Suppressor macrophage treated with lipopolysaccharide for 1 hour (primary cell): Measurements from ENCODE around the gene HASPIN.
"Not testable (repeated sequence)": the region's sequence is repeated elsewhere in the genome, so short reads cannot be mapped to it uniquely, and the experiment has no call there.

ENCODE experiments used
- DNase-seq, 3 donors: peaks; one replicate each; pipeline ENCODE4 v3.0.0-alpha.2; 2020 to 2022

HASPIN gene

GRCh38 chr17:3697103-3697476 is 26.6 kb upstream of the HASPIN start:
- DNase-seq, result no peak

- DNase-seq, result no peak
These were observed 25.6 kb upstream of the HASPIN start for GRCh38 chr17:3698139-3698538.

- DNase-seq, result no peak
These were observed 23.8 kb upstream of the HASPIN start for GRCh38 chr17:3699951-3700350.

- DNase-seq, result not testable (repeated sequence)
These were observed 21.6 kb upstream of the HASPIN start for GRCh38 chr17:3702041-3702539.

GRCh38 chr17:3704931-3705717 is 18.6 kb upstream of the HASPIN start:
- DNase-seq, result no peak

GRCh38 chr17:3705718-3705984 is 18.1 kb upstream of the HASPIN start:
- DNase-seq, result not testable (repeated sequence)

GRCh38 chr17:3708366-3708765 is 15.3 kb upstream of the HASPIN start:
- peak in 1 of 3 donors; percentile 39 for DNase-seq

- peak; percentile 87 to 94 (median 91) for DNase-seq
These were observed 12.7 kb upstream of the HASPIN start for GRCh38 chr17:3710951-3711383.

- no peak for DNase-seq
These were observed 10.8 kb upstream of the HASPIN start for GRCh38 chr17:3712811-3713463.

GRCh38 chr17:3715296-3715695 is 8.4 kb upstream of the HASPIN start:
- DNase-seq, result no peak

GRCh38 chr17:3718201-3718600 is 5.5 kb upstream of the HASPIN start:
- DNase-seq, result peak; percentile 42 to 47 (median 44)

GRCh38 chr17:3719265-3719664 is 4.4 kb upstream of the HASPIN start:
- no peak for DNase-seq

GRCh38 chr17:3722716-3723115 is 987 bp upstream of the HASPIN start:
- DNase-seq, result no peak

GRCh38 chr17:3723188-3723555 is 531 bp upstream of the HASPIN start:
- DNase-seq, result no peak

GRCh38 chr17:3724378-3725077 is 825 bp downstream of the HASPIN start:
- DNase-seq, result no peak

GRCh38 chr17:3727041-3727440 is 3.3 kb downstream of the HASPIN start:
- no peak for DNase-seq

GRCh38 chr17:3728099-3728498 is 4.4 kb downstream of the HASPIN start:
- DNase-seq, result not testable (repeated sequence)

- DNase-seq, result no peak
These were observed 6.2 kb downstream of the HASPIN start for GRCh38 chr17:3729881-3730280.

GRCh38 chr17:3730881-3731429 is 7.3 kb downstream of the HASPIN start:
- no peak for DNase-seq

- DNase-seq, result no peak
These were observed 8.5 kb downstream of the HASPIN start for GRCh38 chr17:3732210-3732621.

- DNase-seq, result not testable (repeated sequence)
These were observed 11.2 kb downstream of the HASPIN start for GRCh38 chr17:3734911-3735276.

- DNase-seq, result no peak
These were observed 11.8 kb downstream of the HASPIN start for GRCh38 chr17:3735515-3735914.

GRCh38 chr17:3738562-3739295 is 15.0 kb downstream of the HASPIN start:
- no peak for DNase-seq
